AG10803 (cell line): Measurements from ENCODE around the gene GNG12.

Experiments used
- DNase-seq: peaks from one replicate; pipeline ENCODE4 v3.0.0; 2010; ENCODE audit warnings: low read depth
- H3K4me3 ChIP-seq: 2 replicates; pipeline ENCODE4 v1.5.1; 2011; ENCODE audit warnings: mild to moderate bottlenecking, low read length, control low read depth
- TF ChIP-seq, protein P1 (sequence below): conservative IDR thresholded peaks from 2 replicates; pipeline ENCODE4 v1.5.1; 2011; ENCODE audit warnings: mild to moderate bottlenecking, low read length, control low read depth, inconsistent platforms

The GNG12 gene

DNA sequence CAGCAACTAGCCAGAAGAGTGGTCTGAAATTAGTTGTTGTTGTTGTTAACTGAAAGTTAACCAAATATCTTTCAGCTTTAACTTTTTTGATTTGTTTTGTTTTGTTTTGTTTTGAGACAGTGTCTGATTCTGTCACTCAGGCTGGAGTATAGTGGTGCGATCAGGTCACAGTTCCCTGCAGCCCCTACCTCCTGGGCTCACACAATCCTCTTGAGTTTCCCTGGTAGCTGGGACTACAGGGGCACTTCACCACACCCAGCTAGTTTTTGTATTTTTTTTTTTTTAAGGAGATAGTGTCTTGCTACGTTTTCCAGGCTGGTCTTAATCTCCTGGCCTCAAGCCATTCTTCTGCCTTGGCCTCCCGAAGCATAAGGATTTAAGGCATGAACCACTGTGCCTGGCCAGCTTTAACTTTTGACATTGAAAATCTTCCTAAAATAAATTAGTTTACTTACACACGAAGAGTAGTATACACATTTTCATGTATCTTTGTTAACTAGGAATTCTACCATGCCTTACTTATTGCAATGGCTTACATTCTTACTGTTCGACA, 45.0 kb downstream of the GNG12 start:
- H3K4me3 ChIP-seq: no peak overlapping the region
- TF ChIP-seq, protein P1, sequence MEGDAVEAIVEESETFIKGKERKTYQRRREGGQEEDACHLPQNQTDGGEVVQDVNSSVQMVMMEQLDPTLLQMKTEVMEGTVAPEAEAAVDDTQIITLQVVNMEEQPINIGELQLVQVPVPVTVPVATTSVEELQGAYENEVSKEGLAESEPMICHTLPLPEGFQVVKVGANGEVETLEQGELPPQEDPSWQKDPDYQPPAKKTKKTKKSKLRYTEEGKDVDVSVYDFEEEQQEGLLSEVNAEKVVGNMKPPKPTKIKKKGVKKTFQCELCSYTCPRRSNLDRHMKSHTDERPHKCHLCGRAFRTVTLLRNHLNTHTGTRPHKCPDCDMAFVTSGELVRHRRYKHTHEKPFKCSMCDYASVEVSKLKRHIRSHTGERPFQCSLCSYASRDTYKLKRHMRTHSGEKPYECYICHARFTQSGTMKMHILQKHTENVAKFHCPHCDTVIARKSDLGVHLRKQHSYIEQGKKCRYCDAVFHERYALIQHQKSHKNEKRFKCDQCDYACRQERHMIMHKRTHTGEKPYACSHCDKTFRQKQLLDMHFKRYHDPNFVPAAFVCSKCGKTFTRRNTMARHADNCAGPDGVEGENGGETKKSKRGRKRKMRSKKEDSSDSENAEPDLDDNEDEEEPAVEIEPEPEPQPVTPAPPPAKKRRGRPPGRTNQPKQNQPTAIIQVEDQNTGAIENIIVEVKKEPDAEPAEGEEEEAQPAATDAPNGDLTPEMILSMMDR: no peak
- DNase-seq: no peak

DNA sequence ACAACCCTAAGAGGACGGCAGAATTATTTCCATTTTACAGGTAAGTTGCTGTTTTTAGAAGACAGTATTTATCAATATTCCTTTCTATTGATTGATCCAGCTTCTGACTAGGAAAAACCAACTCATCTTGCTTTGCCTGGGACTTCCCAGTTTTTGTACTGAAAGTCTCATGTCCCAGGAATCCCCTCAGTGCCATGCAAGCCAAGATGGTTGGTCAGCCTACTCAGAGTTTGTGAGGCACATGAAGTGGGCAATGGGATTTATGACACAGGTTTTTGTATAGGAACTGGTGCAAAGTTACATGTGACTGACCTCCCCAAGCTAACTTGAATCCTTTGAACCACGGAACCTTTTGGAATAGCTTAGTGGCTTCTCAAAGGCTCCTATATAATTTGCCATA, 45.5 kb downstream of the GNG12 start:
- no peak for DNase-seq
- no peak overlapping the region for H3K4me3 ChIP-seq
- TF ChIP-seq, protein P1: no peak

- TF ChIP-seq, protein P1: no peak
- no peak overlapping the region for H3K4me3 ChIP-seq
- DNase-seq: peak; percentile 42
Observed at GRCh38 chr1:67785847-67786753, 47.2 kb downstream of the GNG12 start.

DNA sequence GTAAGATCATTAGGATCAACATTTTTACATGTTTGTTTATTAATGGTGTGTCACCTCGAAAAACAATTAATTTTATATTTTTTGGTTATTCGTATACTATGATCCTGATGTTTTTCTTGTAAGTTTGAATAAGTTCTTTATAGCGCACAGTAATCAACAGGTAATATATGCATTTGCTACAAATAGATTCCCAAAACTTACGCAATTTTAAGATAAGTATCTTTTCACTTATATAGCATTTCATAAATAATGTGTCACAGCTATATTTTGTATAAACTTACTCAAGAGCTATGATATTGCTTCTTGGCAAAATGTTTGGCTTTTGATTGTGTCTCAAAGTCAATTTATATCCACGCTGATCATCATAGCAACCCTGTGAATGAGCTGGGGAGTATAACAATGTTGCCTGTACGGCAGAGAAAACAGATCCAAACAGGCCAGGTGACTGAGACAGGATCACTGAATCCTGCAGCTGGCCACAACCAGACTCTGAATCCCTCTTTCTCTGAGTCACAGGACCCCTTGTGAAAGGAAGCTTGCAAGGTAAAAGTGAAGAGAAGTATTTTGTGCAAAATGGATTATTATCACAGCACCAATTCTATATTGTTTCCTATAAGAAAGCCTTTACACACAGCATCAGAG, 48.6 kb downstream of the GNG12 start:
- DNase-seq: no peak
- TF ChIP-seq, protein P1: no peak
- H3K4me3 ChIP-seq: no peak overlapping the region

- H3K4me3 ChIP-seq: no peak overlapping the region
- TF ChIP-seq, protein P1: no peak
- peak; percentile 59 for DNase-seq
Observed at GRCh38 chr1:67780637-67781036, 52.6 kb downstream of the GNG12 start.

- TF ChIP-seq, protein P1: no peak
- no peak for DNase-seq
- no peak overlapping the region for H3K4me3 ChIP-seq
Observed at GRCh38 chr1:67777440-67777839, 55.8 kb downstream of the GNG12 start.
